Suprapubic skin (tissue), 4 donors: ENCODE results near the gene PSME1. TPM values are rescaled to one million over a fixed set of nuclear protein-coding genes. Genes with fewer than 3 reads are reported as not detected.

ENCODE experiments used
- DNase-seq, 2 donors: peaks; one replicate each; pipeline ENCODE4 v3.0.0-alpha.2; 2019; ENCODE audit warnings: low spot score in 2 of 2
- H3K27ac ChIP-seq: fragments of 200-600 bp; sonication (generic); one replicate; pipeline ENCODE4 v1.5.1; 2019
- H3K27me3 ChIP-seq: fragments of 200-600 bp; sonication (generic); one replicate; pipeline ENCODE4 v1.5.1; 2019
- H3K36me3 ChIP-seq: fragments of 200-600 bp; sonication (generic); one replicate; pipeline ENCODE4 v1.5.1; 2019
- H3K4me1 ChIP-seq: fragments of 200-600 bp; sonication (generic); one replicate; pipeline ENCODE4 v1.5.1; 2019
- H3K4me3 ChIP-seq: fragments of 200-600 bp; sonication (generic); one replicate; pipeline ENCODE4 v1.5.1; 2019; ENCODE audit warnings: mild to moderate bottlenecking
- H3K9me3 ChIP-seq: fragments of 200-600 bp; sonication (generic); one replicate; pipeline ENCODE4 v1.5.1; 2019
- EP300 ChIP-seq: sonication (generic); formaldehyde crosslinking; IDR thresholded peaks from one replicate; pipeline ENCODE4 v1.6.1; 2017; ENCODE audit warnings: antibody characterized with exemption
- POLR2A ChIP-seq, 2 donors: fragments of 450-650 bp; IDR thresholded peaks; one replicate each; pipeline ENCODE4 v1.6.1; 2017; ENCODE audit warnings: antibody characterized with exemption in 2 of 2, mild to moderate bottlenecking in 2 of 2, moderate library complexity in 2 of 2
- POLR2AphosphoS5 ChIP-seq, 3 donors: sonication (generic); formaldehyde crosslinking; IDR thresholded peaks; one replicate each; pipeline ENCODE4 v1.6.1; 2017; ENCODE audit warnings: antibody characterized with exemption in 3 of 3
- WGBS: methylation state at CpG from one replicate; pipeline ENCODE4 v1.1.5; 2018; 5-methylcytosine and 5-hydroxymethylcytosine counted together
- total RNA-seq, 4 donors: library from RNA; depleted of rRNA; stranded (reverse); fragments of >200 nt; gene quantifications; one replicate each; pipeline ENCODE4 v1.1.0, GENCODE V29; 2016
- TF ChIP-seq, protein P1 (sequence below), 2 donors: fragments of 200-600 bp in 1 of 2; fragments of 450-650 bp in 1 of 2; sonication (generic) in 1 of 2; IDR thresholded peaks; one replicate each; pipeline ENCODE4 v1.5.1; 2016 to 2019; ENCODE audit warnings: antibody characterized with exemption in 2 of 2, mild to moderate bottlenecking in 1 of 2, moderate library complexity in 1 of 2

The PSME1 gene
- total RNA-seq, 4 donors from 2014 or later = 72.3 to 113 (median 91.1) TPM

DNA sequence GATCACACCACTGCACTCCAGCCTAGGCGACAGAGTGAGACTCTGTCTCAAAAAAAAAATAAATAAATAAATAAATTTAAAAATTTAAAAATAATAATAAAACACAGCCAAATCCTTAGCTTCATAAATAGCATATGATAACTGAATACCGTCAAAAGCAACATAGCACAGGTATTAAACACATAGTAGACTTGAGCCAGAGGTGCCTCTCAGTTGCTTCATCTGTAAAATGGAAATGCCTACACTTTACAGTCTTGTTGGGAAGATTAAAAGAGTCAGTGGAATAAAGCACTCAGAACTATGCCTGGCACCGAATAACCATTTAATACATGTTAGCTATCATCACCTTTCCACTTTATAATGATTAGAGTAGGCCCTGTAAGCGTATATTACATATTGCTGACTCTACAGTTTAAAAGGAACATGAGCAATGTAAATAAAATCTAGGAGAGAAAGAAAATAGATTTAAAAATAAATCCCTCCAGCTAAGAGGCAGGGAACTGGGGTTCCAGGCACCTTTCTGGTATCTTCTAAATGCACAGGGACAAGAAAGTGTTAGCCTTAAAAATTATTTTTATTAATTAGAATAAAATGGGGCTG, 29.2 kb upstream of the PSME1 start:
- 89% methylated on average over 4 of the region's 4 CpGs for WGBS
- no peaks in the 10 kb centered on the region for H3K9me3 ChIP-seq
- H3K4me3 ChIP-seq = no peak overlapping the region
- peaks cover 14% of the 10 kb centered on the region for H3K4me1 ChIP-seq
- no peaks in the 10 kb centered on the region for H3K27me3 ChIP-seq
- no peak for DNase-seq
- no peak overlapping the region for H3K27ac ChIP-seq
- H3K36me3 ChIP-seq = peaks cover 11% of the 10 kb centered on the region
- no peak for TF ChIP-seq POLR2AphosphoS5 (IDR thresholded peaks at IDR 0.05)

GRCh38 chr14:24108336-24108874, 27.6 kb upstream of the PSME1 start:
- Histone ChIP-seq H3K4me1 (peaks cover 16% of the 10 kb centered on the region), H3K9me3 (no peaks in the 10 kb centered on the region), H3K36me3 (peaks cover 2% of the 10 kb centered on the region), H3K27me3 (no peaks in the 10 kb centered on the region), H3K4me3 (no peak overlapping the region), H3K27ac (no peak overlapping the region)
- TF ChIP-seq, protein P1, sequence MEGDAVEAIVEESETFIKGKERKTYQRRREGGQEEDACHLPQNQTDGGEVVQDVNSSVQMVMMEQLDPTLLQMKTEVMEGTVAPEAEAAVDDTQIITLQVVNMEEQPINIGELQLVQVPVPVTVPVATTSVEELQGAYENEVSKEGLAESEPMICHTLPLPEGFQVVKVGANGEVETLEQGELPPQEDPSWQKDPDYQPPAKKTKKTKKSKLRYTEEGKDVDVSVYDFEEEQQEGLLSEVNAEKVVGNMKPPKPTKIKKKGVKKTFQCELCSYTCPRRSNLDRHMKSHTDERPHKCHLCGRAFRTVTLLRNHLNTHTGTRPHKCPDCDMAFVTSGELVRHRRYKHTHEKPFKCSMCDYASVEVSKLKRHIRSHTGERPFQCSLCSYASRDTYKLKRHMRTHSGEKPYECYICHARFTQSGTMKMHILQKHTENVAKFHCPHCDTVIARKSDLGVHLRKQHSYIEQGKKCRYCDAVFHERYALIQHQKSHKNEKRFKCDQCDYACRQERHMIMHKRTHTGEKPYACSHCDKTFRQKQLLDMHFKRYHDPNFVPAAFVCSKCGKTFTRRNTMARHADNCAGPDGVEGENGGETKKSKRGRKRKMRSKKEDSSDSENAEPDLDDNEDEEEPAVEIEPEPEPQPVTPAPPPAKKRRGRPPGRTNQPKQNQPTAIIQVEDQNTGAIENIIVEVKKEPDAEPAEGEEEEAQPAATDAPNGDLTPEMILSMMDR (IDR thresholded peaks at IDR 0.05) = no peak
- TF ChIP-seq EP300 = no peak
- no peak for TF ChIP-seq POLR2A (IDR thresholded peaks at IDR 0.05)
- no peak for TF ChIP-seq POLR2AphosphoS5 (IDR thresholded peaks at IDR 0.05)
- DNase-seq = no peak
- 45% methylated on average over 5 of the region's 5 CpGs for WGBS

DNA sequence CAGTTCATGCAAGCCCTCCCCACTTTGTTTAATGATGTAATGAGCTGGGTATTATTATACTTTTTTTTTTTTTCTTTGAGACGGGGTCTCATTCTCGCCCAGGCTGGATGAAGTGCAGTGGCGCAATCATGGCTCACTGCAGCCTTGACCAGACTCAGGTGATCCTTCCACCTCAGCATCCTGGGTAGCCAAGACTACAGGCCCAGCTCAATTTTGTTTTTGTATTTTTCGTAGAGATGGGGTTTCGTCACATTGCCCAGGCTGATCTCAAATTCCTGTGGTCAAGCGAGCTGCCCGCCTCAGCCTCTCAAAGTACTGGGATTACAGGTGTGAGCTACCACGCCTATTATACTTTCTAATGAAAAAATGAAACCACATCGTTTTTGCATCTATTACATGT, 25.9 kb upstream of the PSME1 start:
- peaks cover 20% of the 10 kb centered on the region for H3K4me1 ChIP-seq
- 82% methylated on average over 9 of the region's 9 CpGs for WGBS
- DNase-seq = no peak
- H3K27ac ChIP-seq = no peak overlapping the region
- no peaks in the 10 kb centered on the region for H3K36me3 ChIP-seq
- no peak for TF ChIP-seq POLR2A (IDR thresholded peaks at IDR 0.05)
- TF ChIP-seq, protein P1 (IDR thresholded peaks at IDR 0.05) = no peak
- TF ChIP-seq POLR2AphosphoS5 (IDR thresholded peaks at IDR 0.05) = no peak
- TF ChIP-seq EP300 = no peak
- H3K27me3 ChIP-seq = no peaks in the 10 kb centered on the region
- no peaks in the 10 kb centered on the region for H3K9me3 ChIP-seq
- no peak overlapping the region for H3K4me3 ChIP-seq

DNA sequence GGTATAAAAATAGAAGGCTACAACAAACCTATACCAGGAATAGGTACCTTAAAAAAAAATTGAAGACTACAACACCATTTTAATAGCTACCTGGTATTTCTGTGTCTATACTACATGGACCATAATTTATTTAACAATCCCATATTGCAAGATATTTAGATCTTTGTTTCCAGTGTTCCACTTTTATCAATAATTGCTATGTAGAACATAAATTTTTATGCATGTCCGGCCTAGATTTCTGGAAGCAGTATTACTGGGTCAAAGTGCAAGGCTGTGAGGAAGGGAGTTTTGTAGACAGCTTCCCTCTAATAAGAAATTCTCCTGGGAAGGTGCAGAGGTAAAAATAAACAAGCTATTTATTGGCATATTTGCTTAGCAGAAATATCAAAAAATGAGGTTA, 25.5 kb upstream of the PSME1 start:
- no peak for DNase-seq
- Histone ChIP-seq H3K4me3 (no peak overlapping the region), H3K27me3 (no peaks in the 10 kb centered on the region), H3K36me3 (no peaks in the 10 kb centered on the region), H3K9me3 (no peaks in the 10 kb centered on the region), H3K27ac (no peak overlapping the region), H3K4me1 (peaks cover 24% of the 10 kb centered on the region)
- WGBS = 65% methylated on average over 1 of the region's 1 CpG
- TF ChIP-seq POLR2AphosphoS5 (IDR thresholded peaks at IDR 0.05) (no peak), EP300 (no peak), POLR2A (IDR thresholded peaks at IDR 0.05) (no peak)
- TF ChIP-seq, protein P1 (IDR thresholded peaks at IDR 0.05) = no peak

- TF ChIP-seq, protein P1 (IDR thresholded peaks at IDR 0.05) = no peak
- TF ChIP-seq POLR2AphosphoS5 (IDR thresholded peaks at IDR 0.05) (no peak), EP300 (no peak), POLR2A (IDR thresholded peaks at IDR 0.05) (no peak)
- H3K9me3 ChIP-seq = no peaks in the 10 kb centered on the region
- 19% methylated on average over 15 of the region's 15 CpGs for WGBS
These were observed 22.6 kb upstream of the PSME1 start for GRCh38 chr14:24113379-24113800.

More at GRCh38 chr14:24113379-24113800, 22.6 kb upstream of the PSME1 start:
- Histone ChIP-seq H3K27me3 (no peaks in the 10 kb centered on the region), H3K4me1 (peaks cover 35% of the 10 kb centered on the region), H3K4me3 (peak overlapping the region; percentile 70), H3K27ac (peak overlapping the region; percentile 100), H3K36me3 (peaks cover 14% of the 10 kb centered on the region)
- DNase-seq = no peak
